H1 (cell line): Measurements from ENCODE around the gene XPNPEP2. TPM values are rescaled to one million over a fixed set of nuclear protein-coding genes. Genes with fewer than 3 reads are reported as not detected.

Experiments used
- CTCF ChIA-PET: fragments of 300-600 bp; sonication (Branson Sonifier 250); formaldehyde crosslinking; loops from one replicate; lab custom pipeline; 2021; ENCODE audit not compliant: partially characterized antibody; lab: Charles Lee
- POLR2A ChIA-PET: fragments of 300-600 bp; sonication (Branson Sonifier 250); formaldehyde crosslinking; loops from one replicate; lab custom pipeline; 2021; ENCODE audit warnings: inconsistent platforms; ENCODE audit not compliant: partially characterized antibody; lab: Charles Lee
- DNase-seq, 2 experiments: peaks; one replicate each; pipeline versions ENCODE4 v3.0.0 to v3.0.0-alpha.2; 2010 to 2022; ENCODE audit warnings: low spot score in 2 of 2, low read depth in 1 of 2, mixed read lengths in 1 of 2
- FAIRE-seq: peaks from 2 replicates; lab custom pipeline; 2011; peaks lifted over from hg19 to GRCh38; lab: Jason Lieb, UNC
- H2AFZ ChIP-seq: 2 replicates; pipeline ENCODE4 v1.8.1; 2012; ENCODE audit warnings: low read length, inconsistent platforms
- H2AK5ac ChIP-seq: 2 replicates; pipeline ENCODE4 v1.6.1; 2013; ENCODE audit warnings: low read depth, low read length
- H2BK120ac ChIP-seq: replicated peaks from 2 replicates; pipeline ENCODE3; 2013; ENCODE audit warnings: low read depth, low read length, inconsistent platforms
- H2BK12ac ChIP-seq: 2 replicates; pipeline ENCODE4 v1.6.1; 2013; ENCODE audit warnings: low read depth, low read length
- H2BK15ac ChIP-seq: 2 replicates; pipeline ENCODE4 v1.6.1; 2013; ENCODE audit warnings: low read length
- H2BK20ac ChIP-seq: 2 replicates; pipeline ENCODE4 v1.6.1; 2013; ENCODE audit warnings: low read length
- H2BK5ac ChIP-seq: 2 replicates; pipeline ENCODE4 v1.6.1; 2013; ENCODE audit warnings: low read depth, low read length
- H3K14ac ChIP-seq: 2 replicates; pipeline ENCODE4 v1.6.1; 2013; ENCODE audit warnings: inconsistent platforms; ENCODE audit not compliant: insufficient read length
- H3K18ac ChIP-seq: 2 replicates; pipeline ENCODE4 v1.6.1; 2013; ENCODE audit warnings: low read length; ENCODE audit errors: extremely low read depth
- H3K23ac ChIP-seq: 2 replicates; pipeline ENCODE4 v1.6.1; 2013; ENCODE audit warnings: inconsistent platforms; ENCODE audit not compliant: insufficient read length
- H3K23me2 ChIP-seq: 2 replicates; pipeline ENCODE4 v1.6.1; 2013; ENCODE audit warnings: low read depth, low read length
- H3K27ac ChIP-seq: 2 replicates; pipeline ENCODE4 v1.6.1; 2011; ENCODE audit warnings: low read depth, low read length, inconsistent platforms
- H3K27me3 ChIP-seq, 4 experiments: replicated peaks in 1 of 4; 1 replicate in 1 of 4; 2 replicates in 3 of 4; pipeline versions ENCODE4 v1.6.1 to v1.8.1; 2011 to 2013; ENCODE audit warnings: low read length in 3 of 4, mild to moderate bottlenecking in 3 of 4, inconsistent platforms in 2 of 4, mixed read lengths in 2 of 4, moderate library complexity in 1 of 4; ENCODE audit not compliant: control insufficient read depth in 3 of 4, insufficient read depth in 3 of 4; ENCODE audit errors: extremely low read depth in 1 of 4
- H3K36me3 ChIP-seq, 4 experiments: 2 replicates each; pipeline versions ENCODE4 v1.6.1 to v1.8.1; 2011 to 2013; ENCODE audit warnings: mild to moderate bottlenecking in 4 of 4, low read length in 3 of 4, moderate library complexity in 2 of 4, control low read depth in 1 of 4, inconsistent platforms in 1 of 4; ENCODE audit not compliant: insufficient read depth in 4 of 4, control insufficient read depth in 2 of 4
- H3K4ac ChIP-seq: replicated peaks from 2 replicates; pipeline ENCODE3; 2013; ENCODE audit warnings: low read length, low read depth, mixed read lengths, inconsistent platforms; ENCODE audit not compliant: insufficient read length
- H3K4me1 ChIP-seq, 4 experiments: replicated peaks in 1 of 4; 1 replicate in 1 of 4; 2 replicates in 3 of 4; pipeline versions ENCODE4 v1.6.1 to v1.8.1; 2011 to 2013; ENCODE audit warnings: low read length in 3 of 4, inconsistent platforms in 2 of 4, mixed read lengths in 1 of 4; ENCODE audit not compliant: insufficient read depth in 4 of 4, control insufficient read depth in 3 of 4
- H3K4me2 ChIP-seq, 2 experiments: 2 replicates each; pipeline versions ENCODE4 v1.6.1 to v1.8.1; 2011 to 2013; ENCODE audit warnings: low read depth in 2 of 2, low read length in 2 of 2, control low read depth in 1 of 2, inconsistent platforms in 1 of 2, mild to moderate bottlenecking in 1 of 2; ENCODE audit not compliant: insufficient read depth in 1 of 2
- H3K4me3 ChIP-seq, 4 experiments: fragments of 200-600, 300-600 bp in 1 of 4; sonication (generic), shearing (Covaris generic), sonication (Bioruptor Twin) in 1 of 4; 2 replicates each; pipeline versions ENCODE4 v1.5.1 to v1.8.1; 2011 to 2016; ENCODE audit warnings: low read length in 4 of 4, low read depth in 3 of 4, control low read depth in 2 of 4, inconsistent platforms in 2 of 4, mild to moderate bottlenecking in 2 of 4, mixed read lengths in 1 of 4, moderate library complexity in 1 of 4; ENCODE audit not compliant: insufficient read depth in 2 of 4; ENCODE audit errors: extremely low read depth in 1 of 4
- H3K56ac ChIP-seq: replicated peaks from 2 replicates; pipeline ENCODE3; 2013; ENCODE audit warnings: low read depth, mild to moderate bottlenecking, mixed read lengths, low read length, inconsistent platforms; ENCODE audit not compliant: insufficient read length
- H3K79me1 ChIP-seq: 2 replicates; pipeline ENCODE4 v1.6.1; 2013; ENCODE audit warnings: low read depth, low read length, control low read depth
- H3K79me2 ChIP-seq, 2 experiments: 2 replicates each; pipeline versions ENCODE4 v1.6.1 to v1.8.1; 2012 to 2013; ENCODE audit warnings: low read length in 2 of 2, mild to moderate bottlenecking in 2 of 2, inconsistent platforms in 1 of 2; ENCODE audit not compliant: insufficient read depth in 2 of 2, control insufficient read depth in 1 of 2
- H3K9ac ChIP-seq, 4 experiments: replicated peaks in 1 of 4; 1 replicate in 1 of 4; 2 replicates in 3 of 4; pipeline versions ENCODE4 v1.6.1 to v1.8.1; 2011 to 2013; ENCODE audit warnings: low read depth in 3 of 4, low read length in 3 of 4, control low read depth in 2 of 4, mild to moderate bottlenecking in 2 of 4, moderate library complexity in 2 of 4, inconsistent platforms in 1 of 4; ENCODE audit errors: extremely low read depth in 1 of 4
- H3K9me3 ChIP-seq, 2 experiments: 2 replicates each; pipeline versions ENCODE4 v1.6.1 to v1.8.1; 2012 to 2013; ENCODE audit warnings: mild to moderate bottlenecking in 2 of 2, moderate library complexity in 2 of 2, control low read depth in 1 of 2, inconsistent platforms in 1 of 2, low read depth in 1 of 2, low read length in 1 of 2, mixed read lengths in 1 of 2; ENCODE audit not compliant: insufficient read depth in 2 of 2
- H4K20me1 ChIP-seq, 2 experiments: replicated peaks in 1 of 2; 2 replicates each; pipeline versions ENCODE3 to v1.8.1; 2011 to 2013; ENCODE audit warnings: inconsistent platforms in 2 of 2, low read length in 2 of 2, mild to moderate bottlenecking in 1 of 2; ENCODE audit not compliant: insufficient read depth in 2 of 2, control insufficient read depth in 1 of 2
- H4K5ac ChIP-seq: 2 replicates; pipeline ENCODE4 v1.6.1; 2013; ENCODE audit warnings: low read length, low read depth, mixed read lengths, inconsistent platforms; ENCODE audit not compliant: insufficient read length
- H4K8ac ChIP-seq: 2 replicates; pipeline ENCODE4 v1.8.0; 2013; ENCODE audit warnings: mild to moderate bottlenecking, moderate library complexity, low read length, inconsistent platforms; ENCODE audit not compliant: insufficient read depth; ENCODE audit errors: extremely low read depth
- H4K91ac ChIP-seq: replicated peaks from 2 replicates; pipeline ENCODE3; 2013; ENCODE audit warnings: low read length, mixed read lengths, inconsistent platforms; ENCODE audit not compliant: insufficient read length
- BACH1 ChIP-seq: IDR thresholded peaks from 2 replicates; pipeline ENCODE4 v1.6.1; 2012; ENCODE audit warnings: low read length, improper control_type of control experiment
- BRCA1 ChIP-seq: IDR thresholded peaks from 2 replicates; pipeline ENCODE4 v1.6.1; 2012; ENCODE audit warnings: low read depth, low read length, improper control_type of control experiment
- KDM4A ChIP-seq: IDR thresholded peaks from one replicate; pipeline ENCODE4 v1.7.1; 2012; ENCODE audit warnings: low read depth, mild to moderate bottlenecking, moderate library complexity, low read length, inconsistent platforms; ENCODE audit not compliant: severe bottlenecking
- NRF1 ChIP-seq: IDR thresholded peaks from 2 replicates; pipeline ENCODE4 v1.6.1; 2011; ENCODE audit warnings: mild to moderate bottlenecking, low read depth, low read length, improper control_type of control experiment
- RBBP5 ChIP-seq: IDR thresholded peaks from 2 replicates; pipeline ENCODE4 v1.7.1; 2012; ENCODE audit warnings: low read depth, mild to moderate bottlenecking, inconsistent platforms, low read length, moderate library complexity, borderline replicate concordance
- RXRA ChIP-seq: IDR thresholded peaks from 2 replicates; pipeline ENCODE4 v1.6.1; 2011; ENCODE audit warnings: low read depth, mild to moderate bottlenecking, low read length, moderate library complexity; ENCODE audit not compliant: insufficient read depth
- SAP30 ChIP-seq: fragments of 300-600 bp; sonication (generic); IDR thresholded peaks from 2 replicates; pipeline ENCODE4 v1.7.1; 2012; ENCODE audit warnings: low read length, moderate library complexity, mild to moderate bottlenecking, inconsistent platforms; ENCODE audit not compliant: insufficient read depth, insufficient replicate concordance
- SIN3A ChIP-seq, 2 experiments: IDR thresholded peaks in 1 of 2; conservative IDR thresholded peaks in 1 of 2; 2 replicates each; pipeline ENCODE4 v1.6.1; 2011 to 2012; ENCODE audit warnings: low read length in 2 of 2, improper control_type of control experiment in 1 of 2, low read depth in 1 of 2, mild to moderate bottlenecking in 1 of 2
- TAF1 ChIP-seq: IDR thresholded peaks from 2 replicates; pipeline ENCODE4 v1.6.1; 2011; ENCODE audit warnings: mild to moderate bottlenecking, low read depth, low read length
- TCF12 ChIP-seq: IDR thresholded peaks from 2 replicates; pipeline ENCODE4 v1.6.1; 2011; ENCODE audit warnings: low read depth, mild to moderate bottlenecking, low read length
- TEAD4 ChIP-seq: IDR thresholded peaks from 2 replicates; pipeline ENCODE4 v1.6.1; 2012; ENCODE audit warnings: low read depth, low read length, inconsistent platforms, mixed read lengths
- polyA plus RNA-seq, 7 experiments: library from polyadenylated mRNA; depleted of rRNA in 3 of 7; stranded (reverse) in 5 of 7; unstranded in 2 of 7; fragments of >200 nt in 5 of 7; fragments of 200-250 nt in 2 of 7; gene quantifications; 1 replicate in 5 of 7; 2 replicates in 1 of 7; 4 replicates in 1 of 7; pipeline versions ENCODE4 v1.2.1 to v1.2.3, GENCODE V29; 2011 to 2013; ENCODE audit warnings: missing spikeins in 2 of 7, mixed read lengths in 2 of 7
- total RNA-seq: library from RNA; stranded (reverse); fragmentation: NEBNext Ultra II Directional; extraction: Animal tissue kit (Norgen Biotek cat#: 25700); gene quantifications from 2 replicates; pipeline ENCODE4 v1.2.1, GENCODE V29; 2021

XPNPEP2 gene
- total and polyA plus RNA-seq, 2 of the 8 experiments (the other 6 are each of a cell fraction or from before 2014, with no cell fraction given), result 0.27 TPM; not detected in 1

GRCh38 chrX:129763666-129764065 is 24.9 kb downstream of the XPNPEP2 start:
- H3K4me2 ChIP-seq, result no peak overlapping the region
- H2AFZ ChIP-seq, result no peak overlapping the region
- H2AK5ac ChIP-seq, result no peak overlapping the region
- H2BK15ac ChIP-seq, result no peak overlapping the region
- POLR2A ChIA-PET, result no interaction called here
- H3K18ac ChIP-seq, result no peak overlapping the region
- no peak overlapping the region for H3K14ac ChIP-seq
- no peak overlapping the region for H4K91ac ChIP-seq
- no peaks in the 10 kb centered on the region for H3K23me2 ChIP-seq
- no peak overlapping the region for H2BK120ac ChIP-seq
- no peaks in the 10 kb centered on the region for H3K36me3 ChIP-seq
- no peak overlapping the region for H3K23ac ChIP-seq
- TF ChIP-seq NRF1 (no peak), TEAD4 (no peak), SIN3A (conservative IDR thresholded peaks at IDR 0.05 in 1 of 2, IDR thresholded peaks at IDR 0.05 in 1 of 2; ENCODE audit: low read depth in 1 of 2, low read length in 2 of 2) (no peak), TCF12 (no peak), RBBP5 (no peak), TAF1 (no peak), KDM4A (no peak), BACH1 (no peak), SAP30 (no peak), RXRA (no peak), BRCA1 (no peak)
- CTCF ChIA-PET, result interaction anchor here (0.6 to 1.9 kb wide), 4 partner anchors 8 to 65 kb away, joined by 3 to 13 read pairs (median 5); no protein-coding TSS in a partner anchor
- H4K20me1 ChIP-seq, result no peaks in the 10 kb centered on the region
- no peak for FAIRE-seq
- no peak overlapping the region for H2BK12ac ChIP-seq
- H3K79me2 ChIP-seq, result no peaks in the 10 kb centered on the region
- no peaks in the 10 kb centered on the region for H3K27me3 ChIP-seq
- no peaks in the 10 kb centered on the region for H3K9me3 ChIP-seq
- no peak overlapping the region for H4K5ac ChIP-seq
- no peaks in the 10 kb centered on the region for H3K4me1 ChIP-seq
- no peak overlapping the region for H3K56ac ChIP-seq
- H2BK20ac ChIP-seq, result no peak overlapping the region
- DNase-seq, result no peak
- no peak overlapping the region for H3K27ac ChIP-seq
- no peak overlapping the region for H3K9ac ChIP-seq
- no peak overlapping the region for H2BK5ac ChIP-seq
- H4K8ac ChIP-seq, result no peak overlapping the region
- H3K4ac ChIP-seq, result no peak overlapping the region
- no peak overlapping the region for H3K4me3 ChIP-seq
- H3K79me1 ChIP-seq, result no peaks in the 10 kb centered on the region
